ENCODE data around the gene TTC4. TPM values are rescaled to one million over a fixed set of nuclear protein-coding genes. Genes with fewer than 3 reads are reported as not detected.

TTC4 gene
- total RNA-seq, 2 donors from 2014 or later: 11.0 to 18.4 TPM

- no peaks in the 10 kb centered on the region for H3K4me1 ChIP-seq
- no peak overlapping the region for H3K4me3 ChIP-seq
- no peaks in the 10 kb centered on the region for H3K36me3 ChIP-seq
- TF ChIP-seq, protein P1, sequence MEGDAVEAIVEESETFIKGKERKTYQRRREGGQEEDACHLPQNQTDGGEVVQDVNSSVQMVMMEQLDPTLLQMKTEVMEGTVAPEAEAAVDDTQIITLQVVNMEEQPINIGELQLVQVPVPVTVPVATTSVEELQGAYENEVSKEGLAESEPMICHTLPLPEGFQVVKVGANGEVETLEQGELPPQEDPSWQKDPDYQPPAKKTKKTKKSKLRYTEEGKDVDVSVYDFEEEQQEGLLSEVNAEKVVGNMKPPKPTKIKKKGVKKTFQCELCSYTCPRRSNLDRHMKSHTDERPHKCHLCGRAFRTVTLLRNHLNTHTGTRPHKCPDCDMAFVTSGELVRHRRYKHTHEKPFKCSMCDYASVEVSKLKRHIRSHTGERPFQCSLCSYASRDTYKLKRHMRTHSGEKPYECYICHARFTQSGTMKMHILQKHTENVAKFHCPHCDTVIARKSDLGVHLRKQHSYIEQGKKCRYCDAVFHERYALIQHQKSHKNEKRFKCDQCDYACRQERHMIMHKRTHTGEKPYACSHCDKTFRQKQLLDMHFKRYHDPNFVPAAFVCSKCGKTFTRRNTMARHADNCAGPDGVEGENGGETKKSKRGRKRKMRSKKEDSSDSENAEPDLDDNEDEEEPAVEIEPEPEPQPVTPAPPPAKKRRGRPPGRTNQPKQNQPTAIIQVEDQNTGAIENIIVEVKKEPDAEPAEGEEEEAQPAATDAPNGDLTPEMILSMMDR (IDR thresholded peaks at IDR 0.05): no peak
- no peak overlapping the region for H3K9ac ChIP-seq (ENCODE audit: low read depth in 2 of 2, low read length in 2 of 2)
- H3K9me3 ChIP-seq: no peaks in the 10 kb centered on the region
- no peaks in the 10 kb centered on the region for H3K27me3 ChIP-seq
- H3K27ac ChIP-seq: no peak overlapping the region
- intact Hi-C loops (cut with DNase I): no loop called here
- DNase-seq: no peak
These were observed 29.0 kb downstream of the TTC4 start for GRCh38 chr1:54744696-54745095.

GRCh38 chr1:54745274-54745673 lies 29.6 kb downstream of the TTC4 start:
- intact Hi-C loops (cut with DNase I): no loop called here
- H3K4me3 ChIP-seq: no peak overlapping the region
- H3K27me3 ChIP-seq: no peaks in the 10 kb centered on the region
- TF ChIP-seq, protein P1 (IDR thresholded peaks at IDR 0.05): no peak
- no peaks in the 10 kb centered on the region for H3K4me1 ChIP-seq
- no peaks in the 10 kb centered on the region for H3K9me3 ChIP-seq
- no peak for DNase-seq
- no peak overlapping the region for H3K9ac ChIP-seq (ENCODE audit: low read depth in 2 of 2, low read length in 2 of 2)
- no peak overlapping the region for H3K27ac ChIP-seq
- no peaks in the 10 kb centered on the region for H3K36me3 ChIP-seq

DNA sequence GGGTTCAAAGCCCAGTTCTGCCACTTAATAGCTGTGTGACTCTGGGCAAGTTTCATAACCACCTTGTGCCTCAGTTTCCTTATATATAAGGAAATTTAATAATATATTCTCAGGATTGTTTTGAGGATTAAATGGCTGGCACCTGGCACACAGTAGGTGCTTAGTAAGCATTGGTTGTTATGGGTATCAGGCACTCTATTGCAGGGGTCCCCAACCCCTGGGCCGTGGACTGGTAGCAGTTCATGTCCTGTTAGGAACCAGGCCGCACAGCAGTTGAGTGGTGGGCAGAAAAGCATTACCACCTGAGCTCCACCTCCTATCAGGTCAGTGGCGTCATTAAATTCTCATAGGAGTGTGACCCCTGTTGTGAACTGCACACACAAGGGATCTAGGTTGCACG lies 30.2 kb downstream of the TTC4 start:
- no peak for DNase-seq
- Histone ChIP-seq H3K36me3 (no peaks in the 10 kb centered on the region), H3K27ac (no peak overlapping the region), H3K4me1 (no peaks in the 10 kb centered on the region), H3K27me3 (no peaks in the 10 kb centered on the region), H3K9ac (ENCODE audit: low read depth in 2 of 2, low read length in 2 of 2) (no peak overlapping the region), H3K9me3 (no peaks in the 10 kb centered on the region), H3K4me3 (no peak overlapping the region)
- TF ChIP-seq, protein P1 (IDR thresholded peaks at IDR 0.05): no peak
- intact Hi-C loops (cut with DNase I): no loop called here

DNA sequence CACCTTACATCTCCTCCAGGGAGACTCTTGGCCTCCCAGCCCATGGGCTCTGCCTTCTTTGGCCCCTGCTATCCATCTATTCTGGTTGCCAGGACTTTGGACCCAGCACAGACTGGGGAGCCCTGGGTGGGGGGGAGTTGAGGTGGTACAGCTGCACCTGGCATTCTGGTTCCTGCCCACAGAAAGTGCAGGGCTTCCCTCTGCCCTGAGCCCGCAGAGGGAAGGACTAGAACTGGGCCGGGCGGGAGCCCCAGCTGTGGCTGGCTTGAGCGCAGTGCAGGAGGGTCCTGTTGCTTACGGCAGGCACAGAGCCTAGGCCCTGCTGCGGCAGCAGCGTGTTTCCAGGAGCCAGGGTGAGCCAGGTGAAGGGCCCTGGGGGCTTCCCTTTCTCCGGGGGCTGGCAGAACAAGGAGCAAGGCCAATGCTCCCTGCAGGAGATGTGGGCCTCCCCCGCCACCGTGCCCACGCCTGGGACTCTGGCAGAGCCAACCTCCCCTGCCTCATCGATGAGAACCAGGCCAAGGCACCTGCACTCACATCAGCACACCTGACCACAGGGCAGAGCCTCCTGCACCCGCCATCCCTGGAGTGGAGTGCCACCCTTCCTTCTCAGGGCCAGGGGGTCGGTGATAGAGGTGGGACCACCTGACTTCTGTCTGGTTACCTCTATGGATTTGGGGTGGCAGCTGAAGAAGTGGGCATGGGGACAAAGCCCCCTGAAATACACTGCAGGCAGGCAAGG lies 32.6 kb downstream of the TTC4 start:
- Histone ChIP-seq H3K27ac (no peak overlapping the region), H3K4me1 (no peaks in the 10 kb centered on the region), H3K36me3 (no peaks in the 10 kb centered on the region), H3K9me3 (no peaks in the 10 kb centered on the region), H3K4me3 (no peak overlapping the region), H3K9ac (ENCODE audit: low read depth in 2 of 2, low read length in 2 of 2) (no peak overlapping the region), H3K27me3 (no peaks in the 10 kb centered on the region)
- DNase-seq: no peak
- intact Hi-C loops (cut with DNase I): no loop called here
- TF ChIP-seq, protein P1 (IDR thresholded peaks at IDR 0.05): no peak

DNA sequence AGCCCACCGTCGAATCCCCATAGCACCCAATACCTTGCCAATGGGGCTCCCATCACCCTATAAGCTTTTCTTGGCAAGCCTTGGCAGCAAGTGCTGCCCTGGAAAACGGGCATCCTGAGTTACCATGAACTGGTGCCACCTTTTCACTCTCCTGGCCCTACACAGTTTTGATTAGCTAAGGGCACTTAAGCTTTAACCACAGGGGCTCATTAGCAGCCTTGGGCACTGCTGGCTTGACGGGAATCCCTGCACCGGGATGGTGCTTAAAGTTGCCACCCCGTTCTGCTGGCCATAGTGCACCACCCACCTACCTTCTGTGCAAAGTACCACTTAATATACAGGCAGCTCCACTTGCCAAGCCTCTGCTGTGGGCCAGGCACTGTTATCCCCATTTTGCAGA lies 34.9 kb downstream of the TTC4 start:
- Histone ChIP-seq H3K4me1 (no peaks in the 10 kb centered on the region), H3K27me3 (no peaks in the 10 kb centered on the region), H3K36me3 (no peaks in the 10 kb centered on the region), H3K4me3 (no peak overlapping the region), H3K27ac (no peak overlapping the region), H3K9me3 (no peaks in the 10 kb centered on the region), H3K9ac (ENCODE audit: low read depth in 2 of 2, low read length in 2 of 2) (no peak overlapping the region)
- no peak for DNase-seq
- TF ChIP-seq, protein P1 (IDR thresholded peaks at IDR 0.05): no peak
- intact Hi-C loops (cut with DNase I): no loop called here

Data from colonic mucosa (tissue), 4 donors.